Lower leg skin (tissue), 4 donors: ENCODE results near the gene KIF26B. TPM values are rescaled to one million over a fixed set of nuclear protein-coding genes. Genes with fewer than 3 reads are reported as not detected.

ENCODE experiments used
- DNase-seq, 2 donors: peaks; one replicate each; pipeline ENCODE4 v3.0.0-alpha.2; 2019; ENCODE audit warnings: low spot score in 2 of 2
- H3K4me3 ChIP-seq: fragments of 200-600 bp; sonication (generic); 2 replicates; pipeline ENCODE4 v1.5.1; 2017; ENCODE audit warnings: mild to moderate bottlenecking, low read depth; ENCODE audit not compliant: poor library complexity, severe bottlenecking
- CTCF ChIP-seq, 3 donors: fragments of 450-650 bp; IDR thresholded peaks; one replicate each; pipeline ENCODE4 v1.5.1; 2016; ENCODE audit warnings: antibody characterized with exemption in 3 of 3, mild to moderate bottlenecking in 3 of 3, moderate library complexity in 2 of 3
- POLR2A ChIP-seq, 2 donors: fragments of 450-650 bp; IDR thresholded peaks; one replicate each; pipeline ENCODE4 v1.6.1; 2016 to 2017; ENCODE audit warnings: antibody characterized with exemption in 2 of 2, mild to moderate bottlenecking in 1 of 2, moderate library complexity in 1 of 2
- WGBS, 2 donors: methylation state at CpG; one replicate each; pipeline ENCODE4 v1.1.5; 2018; 5-methylcytosine and 5-hydroxymethylcytosine counted together
- intact Hi-C: fragments of 100-400 bp; cut with DNase I; formaldehyde crosslinking; loops from one replicate; pipeline ENCODE4 v1.15.0; 2023; ENCODE audit warnings: low total_unique reads
- total RNA-seq, 4 donors: library from RNA; depleted of rRNA; stranded (reverse); fragments of >200 nt; gene quantifications; one replicate each; pipeline ENCODE4 v1.1.0, GENCODE V29; 2016

KIF26B gene
- total RNA-seq, 4 donors from 2014 or later: 3.9 to 6.6 (median 5.7) TPM

DNA sequence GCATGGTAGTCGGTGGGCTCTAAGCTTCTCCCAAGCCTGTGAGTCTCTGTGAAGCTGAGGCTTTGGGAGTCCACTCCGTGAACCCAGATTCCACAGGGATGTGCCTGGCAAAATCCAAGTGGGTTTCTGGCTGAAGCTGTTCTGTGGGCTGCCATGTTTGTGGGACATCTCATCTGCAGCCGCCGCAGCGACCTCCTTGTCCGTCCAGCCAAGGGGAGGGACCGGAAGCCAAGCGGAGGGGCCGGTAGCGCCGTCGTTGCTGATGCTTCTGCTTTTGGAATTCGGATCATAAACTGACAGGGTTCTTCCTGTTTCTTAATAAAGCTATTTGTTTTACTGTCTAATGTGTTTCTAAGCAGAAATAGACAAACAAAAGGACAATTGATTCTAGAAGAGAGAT lies 13.3 kb downstream of the KIF26B start:
- intact Hi-C loops: no loop called here
- H3K4me3 ChIP-seq: no peak overlapping the region
- no peak for TF ChIP-seq CTCF (IDR thresholded peaks at IDR 0.05)
- TF ChIP-seq POLR2A (IDR thresholded peaks at IDR 0.05): no peak
- DNase-seq: peak; percentile 30 to 89
- 60% methylated on average over 13 of the region's 13 CpGs for whole genome bisulfite sequencing, 2 donors

GRCh38 chr1:245168906-245169305 lies 14.1 kb downstream of the KIF26B start:
- no peak for TF ChIP-seq CTCF (IDR thresholded peaks at IDR 0.05)
- 65 to 82% methylated on average over 7 of the region's 7 CpGs for WGBS, 2 donors
- H3K4me3 ChIP-seq: no peak overlapping the region
- intact Hi-C loops: no loop called here
- DNase-seq: no peak

GRCh38 chr1:245169376-245169775 lies 14.6 kb downstream of the KIF26B start:
- 52 to 57% methylated on average over 7 of the region's 7 CpGs for WGBS, 2 donors
- DNase-seq: no peak
- intact Hi-C loops: no loop called here
- TF ChIP-seq CTCF (IDR thresholded peaks at IDR 0.05): no peak
- no peak overlapping the region for H3K4me3 ChIP-seq

- no peak for TF ChIP-seq CTCF (IDR thresholded peaks at IDR 0.05)
- no peak for TF ChIP-seq POLR2A (IDR thresholded peaks at IDR 0.05)
- 59 to 62% methylated on average over 7 of the region's 7 CpGs for WGBS, 2 donors
- no peak for DNase-seq
- H3K4me3 ChIP-seq: no peak overlapping the region
- intact Hi-C loops: no loop called here
Observed at GRCh38 chr1:245172026-245172425, 17.2 kb downstream of the KIF26B start.

DNA sequence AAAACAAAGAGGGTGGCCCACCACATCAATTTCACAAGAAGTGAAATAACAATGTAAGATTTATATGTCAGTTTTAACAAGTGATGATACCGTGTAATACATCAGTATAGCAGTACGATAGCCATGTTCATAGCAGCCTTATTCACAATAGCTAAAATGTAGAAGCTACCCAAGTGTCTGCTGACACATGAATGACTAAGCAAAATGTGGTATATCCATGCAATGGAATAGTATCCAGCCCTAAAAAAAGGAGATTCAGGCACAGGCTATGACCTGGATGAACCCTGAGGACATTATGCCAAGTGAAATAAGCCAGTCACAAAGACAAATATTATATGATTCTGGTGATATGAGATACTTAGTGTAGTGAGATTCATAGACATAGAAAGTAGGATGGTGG lies 18.0 kb downstream of the KIF26B start:
- no peak for TF ChIP-seq CTCF (IDR thresholded peaks at IDR 0.05)
- no peak for TF ChIP-seq POLR2A (IDR thresholded peaks at IDR 0.05)
- intact Hi-C loops: no loop called here
- WGBS, 2 donors: 91 to 95% methylated on average over 2 of the region's 2 CpGs
- DNase-seq: no peak
- H3K4me3 ChIP-seq: no peak overlapping the region

DNA sequence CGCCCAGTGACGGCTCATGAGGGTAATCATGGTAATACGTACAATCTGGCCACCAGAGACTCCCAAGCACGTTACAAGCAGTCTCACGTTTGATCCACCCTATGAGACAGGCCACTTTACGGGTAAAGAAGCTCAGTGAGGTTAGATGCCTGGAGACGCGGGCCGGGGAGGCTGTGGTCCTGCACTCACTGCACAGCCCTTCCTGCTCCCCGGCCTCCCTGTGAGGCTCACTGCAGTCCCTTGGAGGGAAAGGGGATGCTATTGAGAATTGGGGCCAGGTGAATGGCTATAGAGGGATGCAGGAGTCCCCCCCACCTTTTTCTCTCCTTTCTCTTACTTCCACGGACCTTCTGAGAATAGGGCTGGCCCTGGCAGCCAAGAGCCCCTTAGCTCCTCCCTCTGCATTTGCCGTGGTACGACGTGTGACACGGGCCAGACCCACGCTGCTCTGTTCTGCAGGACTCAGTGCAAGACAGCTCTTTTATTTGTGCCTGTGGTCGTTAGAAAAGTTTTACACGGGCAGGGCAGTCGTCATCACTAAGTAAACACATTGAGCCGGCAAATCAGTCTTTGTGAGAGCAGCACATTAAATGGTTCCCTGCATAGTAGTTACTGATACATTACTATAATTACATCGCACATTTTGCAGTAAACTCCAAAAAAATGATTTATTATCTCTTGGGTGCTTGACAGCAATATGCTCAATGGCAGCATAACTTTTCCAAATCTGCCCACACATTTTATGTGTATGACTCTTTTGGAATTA lies 18.8 kb downstream of the KIF26B start:
- intact Hi-C loops: no loop called here
- WGBS, 2 donors: 65 to 67% methylated on average over 21 of the region's 21 CpGs
- no peak overlapping the region for H3K4me3 ChIP-seq
- DNase-seq: no peak
- TF ChIP-seq CTCF (IDR thresholded peaks at IDR 0.05): no peak
- no peak for TF ChIP-seq POLR2A (IDR thresholded peaks at IDR 0.05)
